Esophagus squamous epithelium (tissue), 4 donors: ENCODE data around the gene WDR1.

Experiments
- POLR2A ChIP-seq, 4 donors: fragments of 450-650 bp; IDR thresholded peaks; one replicate each; pipeline ENCODE4 v1.6.1; 2017; ENCODE audit warnings: antibody characterized with exemption in 4 of 4, mild to moderate bottlenecking in 4 of 4, moderate library complexity in 3 of 4
- TF ChIP-seq, protein P1 (sequence below), 6 experiments: fragments of 450-650 bp in 4 of 6; fragments of 200-600 bp in 2 of 6; sonication (generic) in 2 of 6; IDR thresholded peaks; one replicate each; pipeline ENCODE4 v1.5.1; 2016 to 2019; ENCODE audit warnings: antibody characterized with exemption in 6 of 6, mild to moderate bottlenecking in 4 of 6, moderate library complexity in 4 of 6

DNA sequence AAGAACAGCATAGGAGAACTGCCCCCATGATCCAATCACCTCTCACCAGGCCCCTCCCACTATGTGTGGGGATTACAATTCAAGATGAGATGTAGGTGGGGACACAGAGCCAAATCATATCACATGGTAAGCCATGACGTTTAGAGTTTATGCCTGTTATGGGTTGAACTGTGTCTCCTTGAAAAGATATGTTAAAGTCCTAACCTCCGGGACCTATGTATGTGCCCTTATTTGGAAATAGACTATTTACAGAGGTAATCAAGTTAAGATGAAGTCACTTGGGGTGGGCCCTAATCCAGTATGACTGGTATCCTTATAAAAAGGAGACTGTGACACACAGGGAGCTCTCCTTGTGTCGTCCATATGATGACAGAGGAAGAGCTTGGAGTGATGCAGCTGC is 70.1 kb downstream of the WDR1 start:
- TF ChIP-seq, protein P1, sequence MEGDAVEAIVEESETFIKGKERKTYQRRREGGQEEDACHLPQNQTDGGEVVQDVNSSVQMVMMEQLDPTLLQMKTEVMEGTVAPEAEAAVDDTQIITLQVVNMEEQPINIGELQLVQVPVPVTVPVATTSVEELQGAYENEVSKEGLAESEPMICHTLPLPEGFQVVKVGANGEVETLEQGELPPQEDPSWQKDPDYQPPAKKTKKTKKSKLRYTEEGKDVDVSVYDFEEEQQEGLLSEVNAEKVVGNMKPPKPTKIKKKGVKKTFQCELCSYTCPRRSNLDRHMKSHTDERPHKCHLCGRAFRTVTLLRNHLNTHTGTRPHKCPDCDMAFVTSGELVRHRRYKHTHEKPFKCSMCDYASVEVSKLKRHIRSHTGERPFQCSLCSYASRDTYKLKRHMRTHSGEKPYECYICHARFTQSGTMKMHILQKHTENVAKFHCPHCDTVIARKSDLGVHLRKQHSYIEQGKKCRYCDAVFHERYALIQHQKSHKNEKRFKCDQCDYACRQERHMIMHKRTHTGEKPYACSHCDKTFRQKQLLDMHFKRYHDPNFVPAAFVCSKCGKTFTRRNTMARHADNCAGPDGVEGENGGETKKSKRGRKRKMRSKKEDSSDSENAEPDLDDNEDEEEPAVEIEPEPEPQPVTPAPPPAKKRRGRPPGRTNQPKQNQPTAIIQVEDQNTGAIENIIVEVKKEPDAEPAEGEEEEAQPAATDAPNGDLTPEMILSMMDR (IDR thresholded peaks at IDR 0.05): no peak
- TF ChIP-seq POLR2A (IDR thresholded peaks at IDR 0.05): no peak
